GM20431 (cell line): ENCODE measurements around the gene CHCHD4.

Source experiments
- in situ Hi-C: fragments of 300-500 bp; cut with MseI, MboI; formaldehyde crosslinking; loops from one replicate; pipeline ENCODE4 v1.15.0; 2020; ENCODE audit warnings: low sequenced_read_pairs; ENCODE audit not compliant: unreplicated experiment

CHCHD4 gene

DNA sequence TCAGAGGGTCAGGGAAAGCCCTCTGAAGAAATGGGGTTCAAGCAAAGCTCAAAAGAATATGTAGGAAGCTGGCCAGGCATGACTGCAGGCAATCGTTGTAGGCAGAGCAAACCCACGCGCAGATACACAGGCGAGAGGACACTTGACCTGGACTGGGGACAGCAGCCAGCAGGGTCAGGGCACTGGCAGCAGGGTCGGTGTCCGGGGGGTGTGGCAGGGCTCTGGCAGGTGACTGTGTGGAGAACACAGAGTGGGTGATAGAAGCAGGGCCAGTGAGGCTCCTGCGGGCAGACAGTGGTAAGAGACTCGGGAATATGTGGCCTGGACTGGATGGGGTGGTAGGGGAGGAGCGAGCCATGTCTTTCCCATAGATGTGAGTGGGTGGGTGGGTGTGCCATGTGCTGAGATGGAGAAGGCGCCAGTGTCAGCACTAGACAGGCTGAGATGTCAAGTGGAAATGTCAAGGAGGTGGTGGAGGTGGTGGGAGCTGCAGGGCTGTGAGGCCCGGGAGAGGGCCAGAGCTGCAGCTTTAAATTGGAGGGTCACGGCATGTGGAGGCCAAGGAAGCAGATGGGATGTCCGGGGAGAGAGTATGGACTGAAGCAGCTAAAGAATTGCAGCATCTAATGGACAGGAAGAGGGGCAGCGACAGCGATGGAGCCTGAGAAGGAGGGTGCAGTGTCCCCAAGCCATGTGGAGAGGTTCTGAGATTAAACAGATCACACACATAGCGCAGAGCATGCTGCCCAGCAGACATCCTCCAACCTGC lies 13.6 kb upstream of the CHCHD4 start:
- in situ Hi-C loops: no loop called here

DNA sequence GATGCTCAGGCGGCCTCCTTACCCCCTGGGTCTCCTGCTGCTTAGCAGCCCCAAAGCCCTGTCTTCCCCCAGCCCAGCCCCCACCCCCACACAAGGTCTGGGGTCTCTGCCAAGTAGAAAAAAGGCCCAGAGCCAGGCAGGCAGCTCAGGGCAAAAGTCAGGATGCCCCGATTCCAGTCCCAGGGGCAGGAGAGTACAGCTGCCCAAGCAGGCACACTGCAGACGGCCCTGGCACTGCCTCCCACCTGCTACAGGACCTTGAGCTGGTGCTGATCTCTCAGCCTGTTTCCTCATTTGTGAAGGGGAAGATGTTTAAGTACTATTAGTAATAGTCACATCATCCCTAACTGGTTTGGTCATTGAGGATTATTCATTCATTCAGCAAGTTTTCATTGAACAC lies 12.8 kb upstream of the CHCHD4 start:
- in situ Hi-C loops: no loop called here

GRCh38 chr3:14137004-14137403 lies 12.3 kb upstream of the CHCHD4 start:
- in situ Hi-C loops: no loop called here

GRCh38 chr3:14135581-14135980 lies 10.9 kb upstream of the CHCHD4 start:
- in situ Hi-C loops: no loop called here

DNA sequence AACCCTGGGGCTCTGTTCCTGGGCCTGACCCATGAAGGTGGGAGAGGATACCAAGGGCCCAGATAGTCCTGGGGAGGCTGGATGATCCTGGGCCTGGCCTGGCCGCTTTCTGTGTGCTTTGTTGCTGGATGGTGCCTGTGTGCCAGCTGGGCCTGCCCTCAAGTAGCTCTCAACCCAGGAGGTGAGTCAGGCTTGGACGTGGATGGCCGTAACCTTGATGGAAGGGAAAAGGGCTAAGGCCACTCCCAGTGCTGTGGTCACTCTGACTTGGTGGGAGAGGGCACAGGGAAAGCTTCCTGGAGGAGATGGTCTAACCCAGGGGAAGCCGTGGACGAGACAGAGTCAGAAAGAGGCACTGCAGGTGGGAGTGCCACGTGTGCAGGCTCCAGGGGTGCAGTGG lies 9.6 kb upstream of the CHCHD4 start:
- in situ Hi-C loops: no loop called here

- in situ Hi-C loops: no loop called here
Measured at GRCh38 chr3:14133876-14134275, 9.2 kb upstream of the CHCHD4 start.

DNA sequence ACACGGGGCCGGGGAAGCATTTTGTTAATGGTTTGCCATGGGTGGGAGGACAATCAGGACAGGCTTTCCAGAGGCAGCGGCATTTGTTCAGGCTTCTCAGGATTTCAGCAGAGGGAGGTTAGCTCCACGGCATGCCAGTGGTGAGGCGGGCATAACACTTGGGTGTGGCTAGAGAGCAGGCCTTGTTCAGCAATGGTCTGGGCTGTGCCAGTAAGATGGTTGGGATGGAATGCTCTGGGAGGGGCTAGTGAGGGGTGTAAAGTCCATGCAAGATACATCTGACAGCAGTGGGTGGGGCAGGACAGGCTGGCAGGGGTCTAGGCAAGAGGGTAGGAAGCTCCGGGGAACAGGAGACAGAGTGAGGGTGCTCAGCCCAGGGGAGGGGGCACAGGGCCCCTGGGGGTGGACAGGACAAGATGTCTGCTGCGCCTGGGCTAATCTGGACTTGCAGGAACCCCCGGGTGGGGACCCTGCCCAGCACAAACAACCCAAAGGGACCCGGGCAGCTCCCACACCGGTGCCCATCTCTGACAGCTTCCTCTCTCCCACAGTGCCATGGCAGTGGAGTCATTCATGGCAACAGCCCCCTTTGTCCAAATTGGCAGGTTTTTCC lies 8.6 kb upstream of the CHCHD4 start:
- in situ Hi-C loops: no loop called here

GRCh38 chr3:14132689-14133088 lies 8.0 kb upstream of the CHCHD4 start:
- in situ Hi-C loops: no loop called here

DNA sequence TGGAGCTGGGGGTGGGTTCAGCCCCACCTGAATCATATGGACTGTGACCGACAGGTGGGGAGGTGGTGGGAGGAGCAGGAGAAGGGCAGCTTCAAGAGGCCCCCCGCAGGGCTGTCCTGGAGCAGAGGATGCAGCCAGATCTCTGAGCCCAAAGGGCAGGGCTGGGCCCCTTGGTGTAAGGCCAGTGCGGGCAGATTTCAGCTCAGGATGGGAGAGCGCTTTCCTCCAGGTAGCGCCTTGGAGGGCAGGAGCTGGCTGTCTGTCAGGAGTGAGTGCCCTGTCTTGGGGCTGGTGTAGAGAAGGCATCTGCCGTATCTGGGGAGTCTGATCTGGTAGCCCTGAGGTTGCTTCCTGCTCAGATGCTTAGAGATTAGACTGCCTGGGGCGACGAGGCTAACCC lies 7.5 kb upstream of the CHCHD4 start:
- in situ Hi-C loops: no loop called here

GRCh38 chr3:14131134-14131533 lies 6.5 kb upstream of the CHCHD4 start:
- in situ Hi-C loops: no loop called here

DNA sequence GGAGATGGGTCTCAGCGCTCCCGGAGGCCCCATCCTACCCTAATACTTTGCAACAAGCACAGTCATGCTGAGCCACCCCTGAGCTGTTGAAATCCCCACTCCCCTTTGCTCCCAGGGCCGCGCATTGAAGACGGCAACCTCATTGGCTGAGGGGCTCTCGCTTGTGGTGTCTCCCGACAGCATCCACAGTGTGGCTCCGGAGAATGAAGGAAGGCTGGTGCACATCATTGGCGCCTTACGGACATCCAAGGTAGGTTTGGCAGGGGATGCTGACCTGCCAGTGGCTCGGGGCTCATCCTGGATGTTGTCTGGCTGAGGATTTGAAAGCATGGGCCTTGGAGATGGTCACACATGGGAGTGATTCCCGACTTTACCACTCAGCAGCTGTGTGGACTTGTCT lies 6.0 kb upstream of the CHCHD4 start:
- in situ Hi-C loops: no loop called here

GRCh38 chr3:14130230-14130629 lies 5.6 kb upstream of the CHCHD4 start:
- in situ Hi-C loops: no loop called here

DNA sequence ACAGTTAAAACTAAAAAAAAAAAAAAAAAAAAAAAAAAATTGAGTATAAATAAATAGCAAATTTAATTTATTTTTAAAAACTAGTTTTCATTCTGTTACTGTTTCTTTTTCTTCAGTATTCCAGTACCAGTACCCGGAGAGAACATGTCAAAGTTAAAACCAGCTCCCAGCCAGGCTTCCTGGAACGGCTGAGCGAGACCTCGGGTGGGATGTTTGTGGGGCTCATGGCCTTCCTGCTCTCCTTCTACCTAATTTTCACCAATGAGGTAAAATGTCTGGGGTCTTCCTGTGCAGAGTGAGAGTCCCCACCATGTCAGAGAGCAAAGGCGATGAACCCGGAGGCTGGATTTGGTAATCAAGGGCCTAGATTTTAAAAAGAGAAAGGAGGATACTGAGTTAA lies 4.6 kb upstream of the CHCHD4 start:
- in situ Hi-C loops: no loop called here

DNA sequence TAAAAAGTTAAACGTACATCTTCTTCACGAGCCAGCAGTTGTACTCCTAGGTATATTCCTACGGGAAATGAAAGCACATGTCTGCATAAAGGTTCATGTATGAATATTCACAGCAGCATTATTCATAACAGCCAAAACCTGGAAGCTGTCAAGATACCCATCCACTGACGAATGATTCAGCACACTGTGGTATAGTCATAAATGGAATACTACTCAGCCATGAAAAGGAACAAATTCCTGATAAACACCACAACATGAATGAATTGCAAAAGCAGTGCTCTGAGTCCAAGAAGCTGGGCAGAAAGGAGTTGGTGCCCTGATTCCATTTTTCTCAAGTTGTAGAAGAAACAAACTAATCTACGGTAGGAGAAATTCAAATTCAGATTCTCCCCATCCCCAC lies 4.1 kb upstream of the CHCHD4 start:
- in situ Hi-C loops: no loop called here

DNA sequence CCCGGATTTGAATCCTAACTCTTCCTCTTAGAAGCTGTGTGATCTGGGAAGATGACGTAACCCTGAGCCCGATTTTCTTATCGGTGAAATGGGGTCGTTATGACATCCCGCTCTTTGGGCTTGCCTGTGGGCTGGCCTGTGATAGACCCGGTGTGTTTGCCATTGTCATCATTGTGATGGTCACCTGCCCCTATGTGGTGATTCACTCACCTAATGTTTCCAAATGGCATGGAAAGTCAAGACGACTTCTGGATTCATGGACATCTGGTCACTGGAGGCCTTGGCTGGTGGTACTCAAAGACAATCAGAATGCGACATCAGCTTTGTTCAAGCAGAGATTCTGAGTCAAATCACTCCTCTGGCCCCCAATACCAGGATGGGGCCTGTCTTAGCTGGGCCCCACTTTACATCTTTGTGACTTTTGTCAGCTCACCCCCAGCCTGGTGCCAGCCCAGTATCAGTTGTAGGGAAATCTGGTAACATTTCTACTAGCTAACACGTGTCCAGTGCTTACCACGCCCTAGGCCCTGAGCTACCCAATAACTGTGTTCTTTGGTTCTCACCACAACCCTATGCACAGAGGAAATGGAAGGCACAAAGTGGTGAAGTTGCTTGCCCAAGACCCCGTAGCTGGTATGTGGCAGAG lies 3.0 kb upstream of the CHCHD4 start:
- in situ Hi-C loops: no loop called here

DNA sequence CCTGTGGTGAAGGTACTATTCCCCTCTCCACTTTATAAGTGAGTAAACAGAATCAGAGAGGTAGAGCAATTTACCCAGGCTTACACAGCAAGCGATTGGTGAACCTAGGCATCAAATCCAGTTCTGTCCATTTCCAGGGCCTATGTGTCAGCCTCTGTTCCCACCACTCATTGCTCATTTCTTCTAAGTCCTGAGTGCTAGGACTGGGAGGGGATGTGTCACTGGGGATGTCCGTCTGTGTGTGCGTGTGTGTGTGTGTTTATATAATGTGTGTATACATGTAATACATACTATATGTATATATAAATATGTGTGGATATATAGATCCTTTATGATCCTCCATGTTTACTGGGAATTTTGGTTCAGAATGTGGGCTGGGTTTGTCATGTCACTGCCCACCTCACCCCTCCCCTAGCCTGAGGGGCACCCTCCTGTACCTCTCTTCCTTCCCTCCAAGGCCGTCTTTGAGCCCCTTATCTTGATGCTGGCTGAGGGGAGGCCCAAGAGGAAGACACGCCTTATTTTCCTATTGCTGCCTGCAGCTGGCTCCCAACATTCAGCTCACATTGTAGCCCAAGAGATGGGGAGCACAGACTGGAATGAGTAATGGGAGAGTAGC lies 2.3 kb upstream of the CHCHD4 start:
- in situ Hi-C loops: no loop called here

GRCh38 chr3:14126017-14126886 lies 1.6 kb upstream of the CHCHD4 start:
- in situ Hi-C loops: no loop called here

DNA sequence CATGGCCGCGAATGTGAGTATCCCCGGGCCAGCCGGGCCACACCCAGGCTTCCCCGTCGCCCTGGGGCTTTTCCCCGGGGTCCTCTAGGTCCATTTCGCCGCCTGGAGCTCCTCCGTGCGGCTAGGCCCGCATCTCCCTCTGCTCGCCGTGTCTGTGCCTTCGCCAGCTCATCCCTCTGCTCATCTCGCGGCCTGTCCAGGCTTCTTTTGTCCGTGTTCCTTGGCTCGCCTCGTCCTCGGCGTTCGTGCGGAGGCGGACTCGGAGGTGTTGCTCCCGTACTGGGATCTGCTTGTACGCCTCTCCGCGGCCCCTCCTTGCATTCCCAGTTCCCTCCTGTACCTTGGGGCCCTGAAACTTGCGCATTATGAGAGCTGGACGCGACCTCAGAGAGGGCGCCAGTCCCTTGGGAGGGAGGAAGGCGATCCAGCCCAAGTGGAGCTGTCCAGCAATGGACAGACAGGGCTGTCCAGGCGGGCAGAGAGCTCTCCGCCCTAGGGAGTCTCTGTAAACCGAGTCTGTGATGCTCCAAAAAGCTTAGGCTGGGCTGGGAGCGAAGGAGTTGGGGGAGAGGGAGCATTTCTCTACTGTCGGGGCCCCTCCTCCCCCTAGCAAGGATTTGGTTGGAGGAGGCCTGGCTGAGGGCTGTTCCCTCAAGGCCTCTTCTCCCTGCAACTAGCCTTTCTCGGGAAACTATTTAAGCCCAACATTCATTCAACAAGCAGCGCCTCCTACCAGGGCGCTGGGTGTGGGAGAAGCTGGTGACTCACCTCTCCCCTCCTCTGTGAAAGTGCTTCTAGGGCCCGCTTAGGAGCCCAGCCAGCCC lies 735 bp upstream of the CHCHD4 start:
- in situ Hi-C loops: no loop called here

DNA sequence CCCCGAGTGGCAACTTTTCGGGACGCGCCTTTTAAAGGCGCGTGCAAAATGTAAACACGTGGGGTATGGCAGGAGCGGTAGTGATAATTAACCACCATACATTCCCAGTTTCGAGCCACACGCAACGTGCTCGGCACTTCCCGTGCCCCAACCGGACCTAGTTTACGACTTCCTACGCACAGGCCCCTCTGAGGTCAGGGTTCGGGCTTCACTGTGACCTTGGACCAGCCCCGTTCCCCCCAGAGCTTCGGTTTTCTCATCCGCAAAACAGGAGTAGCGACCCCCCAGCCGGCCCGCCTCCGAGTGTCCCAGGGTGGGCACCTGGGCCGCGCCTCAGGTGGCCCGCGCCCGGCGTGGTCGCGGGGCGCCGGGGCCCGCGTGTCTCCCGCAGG lies 451 bp downstream of the CHCHD4 start:
- in situ Hi-C loops: no loop called here
